NCI-H1930 (cell line): ENCODE data around the gene B4GALT5.

Experiments used
- DNase-seq, 2 experiments: peaks; one replicate each; lab custom pipeline; 2025; lab: John Stamatoyannopoulos, UW

Gene B4GALT5

DNA sequence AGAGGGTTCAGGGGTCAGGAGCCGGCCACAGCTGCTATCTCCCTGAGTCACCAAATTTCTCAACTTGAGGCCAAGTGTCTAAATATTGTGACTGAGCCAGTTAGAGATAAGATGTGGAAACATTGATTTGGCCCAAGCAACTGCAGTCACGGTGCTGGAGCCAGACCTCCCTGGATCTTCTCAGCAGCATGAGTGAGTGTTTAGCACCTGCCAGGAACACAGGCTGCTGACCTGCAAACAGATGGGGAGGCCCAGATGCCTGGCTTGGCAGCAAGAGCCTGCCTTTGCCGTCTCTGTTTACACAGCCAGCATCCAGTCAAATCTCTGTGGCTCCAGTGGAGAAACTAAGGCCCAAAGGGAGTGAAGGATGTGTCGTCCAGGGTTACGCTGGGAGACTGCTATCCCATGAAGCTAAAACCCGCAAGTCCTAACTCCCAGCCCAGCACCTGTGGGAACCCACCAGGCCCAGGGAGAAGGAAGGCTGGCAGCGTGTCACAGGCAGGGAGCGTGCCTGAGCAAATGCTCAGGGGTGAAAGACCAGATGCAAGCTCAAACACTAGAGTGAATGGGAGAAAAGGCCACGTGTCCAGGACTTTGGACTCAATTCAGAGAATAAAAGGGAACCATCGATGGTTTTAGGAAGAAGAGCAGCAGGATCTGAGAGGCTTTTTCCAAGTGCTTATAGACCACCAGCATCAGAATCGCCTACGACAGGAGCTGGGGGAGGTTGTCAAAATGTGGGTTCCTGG is 129.8 kb downstream of the B4GALT5 start:
- DNase-seq: no peak

DNA sequence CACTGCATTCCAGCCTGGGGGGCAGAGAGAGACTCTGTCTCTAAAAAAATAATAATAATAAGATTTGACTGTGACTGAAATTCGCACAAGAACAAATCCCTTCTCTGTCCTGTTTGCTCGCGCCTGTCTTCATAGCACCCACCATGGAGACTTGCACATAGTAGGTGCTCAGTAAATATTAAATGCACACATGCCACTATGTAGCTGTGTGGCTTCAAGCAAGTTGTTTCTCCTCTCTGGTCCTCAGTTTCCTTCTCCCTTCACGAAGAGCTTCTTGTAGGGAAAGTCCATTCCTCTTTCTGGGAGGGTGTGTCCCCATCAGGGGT is 130.4 kb downstream of the B4GALT5 start:
- DNase-seq: no peak
